MM.1S (cell line): ENCODE data around the gene OR51V1.

Source experiments
- DNase-seq: peaks from one replicate; pipeline ENCODE4 v3.0.0-alpha.2; 2015
- H2AFZ ChIP-seq: fragments of 300-600 bp; sonication (generic); 2 replicates; pipeline ENCODE4 v1.6.0; 2016; ENCODE audit warnings: antibody characterized with exemption, low read length
- H3F3A ChIP-seq: fragments of 300-600 bp; sonication (generic); 2 replicates; pipeline ENCODE4 v1.6.1; 2016; ENCODE audit warnings: mild to moderate bottlenecking, antibody characterized with exemption, low read length, moderate library complexity, mixed read lengths; ENCODE audit not compliant: insufficient read depth
- H3K27ac ChIP-seq: fragments of 300-600 bp; sonication (generic); 2 replicates; pipeline ENCODE4 v1.5.1; 2016; ENCODE audit warnings: mild to moderate bottlenecking, low read length
- H3K27me3 ChIP-seq: fragments of 300-600 bp; sonication (generic); replicated peaks from 2 replicates; pipeline ENCODE4 v1.6.0; 2016; ENCODE audit warnings: low read length; ENCODE audit not compliant: insufficient read depth
- H3K36me3 ChIP-seq: fragments of 300-600 bp; sonication (generic); replicated peaks from 2 replicates; pipeline ENCODE4 v1.6.1; 2016; ENCODE audit warnings: mild to moderate bottlenecking, low read length, mixed read lengths; ENCODE audit not compliant: insufficient read depth
- H3K4me1 ChIP-seq: fragments of 300-600 bp; sonication (generic); 2 replicates; pipeline ENCODE4 v1.6.1; 2016; ENCODE audit warnings: low read length, mixed read lengths
- H3K4me2 ChIP-seq: fragments of 300-600 bp; sonication (generic); 2 replicates; pipeline ENCODE4 v1.6.0; 2016; ENCODE audit warnings: low read depth, low read length
- H3K4me3 ChIP-seq: fragments of 300-600 bp; sonication (generic); 2 replicates; pipeline ENCODE4 v1.5.1; 2016; ENCODE audit warnings: low read length, mixed read lengths
- H3K79me2 ChIP-seq: fragments of 300-600 bp; sonication (generic); 2 replicates; pipeline ENCODE4 v1.6.1; 2016; ENCODE audit warnings: mixed run types, low read length, mixed read lengths
- H3K9ac ChIP-seq: fragments of 300-600 bp; sonication (generic); 2 replicates; pipeline ENCODE4 v1.6.1; 2016; ENCODE audit warnings: low read length, mixed read lengths
- H3K9me2 ChIP-seq: fragments of 300-600 bp; sonication (generic); replicated peaks from 2 replicates; pipeline ENCODE4 v1.6.1; 2016; ENCODE audit warnings: mild to moderate bottlenecking, low read length, mixed read lengths; ENCODE audit not compliant: insufficient read depth
- H3K9me3 ChIP-seq: fragments of 300-600 bp; sonication (generic); replicated peaks from 2 replicates; pipeline ENCODE4 v1.6.1; 2016; ENCODE audit warnings: mild to moderate bottlenecking, low read length, mixed read lengths; ENCODE audit not compliant: insufficient read depth
- H4K20me1 ChIP-seq: fragments of 300-600 bp; sonication (generic); 2 replicates; pipeline ENCODE4 v1.6.1; 2016; ENCODE audit warnings: mild to moderate bottlenecking, low read length, moderate library complexity, mixed read lengths; ENCODE audit not compliant: insufficient read depth
- CTCF ChIP-seq: fragments of 300-600 bp; sonication (generic); IDR thresholded peaks from 2 replicates; pipeline ENCODE4 v1.5.1; 2016; ENCODE audit warnings: antibody characterized with exemption, low read length, mixed read lengths
- EZH2 ChIP-seq: fragments of 300-600 bp; sonication (generic); optimal IDR thresholded peaks from 2 replicates; pipeline ENCODE3; 2017; ENCODE audit warnings: low read depth, mild to moderate bottlenecking, antibody characterized with exemption, low read length, mixed read lengths
- EZH2phosphoT487 ChIP-seq: fragments of 300-600 bp; sonication (generic); IDR thresholded peaks from 2 replicates; pipeline ENCODE4 v1.6.1; 2018; ENCODE audit warnings: antibody characterized with exemption, low read length

The OR51V1 gene

GRCh38 chr11:5240458-5240857, 40.0 kb upstream of the OR51V1 start:
- Histone ChIP-seq H3K9me2 (no peaks in the 10 kb centered on the region), H3K79me2 (no peaks in the 10 kb centered on the region), H4K20me1 (no peaks in the 10 kb centered on the region), H3K27ac (no peak overlapping the region), H3F3A (no peaks in the 10 kb centered on the region), H3K4me2 (no peak overlapping the region), H2AFZ (no peak overlapping the region), H3K9ac (no peak overlapping the region), H3K27me3 (no peaks in the 10 kb centered on the region), H3K9me3 (no peaks in the 10 kb centered on the region), H3K4me1 (peaks cover 26% of the 10 kb centered on the region), H3K4me3 (no peak overlapping the region), H3K36me3 (no peaks in the 10 kb centered on the region)
- DNase-seq: no peak
- no peak for TF ChIP-seq CTCF
- no peak for TF ChIP-seq EZH2
- no peak for TF ChIP-seq EZH2phosphoT487

GRCh38 chr11:5240056-5240455, 39.6 kb upstream of the OR51V1 start:
- Histone ChIP-seq H3K27ac (no peak overlapping the region), H3K4me1 (peaks cover 30% of the 10 kb centered on the region), H3K4me3 (no peak overlapping the region), H3K4me2 (no peak overlapping the region), H2AFZ (no peak overlapping the region), H4K20me1 (no peaks in the 10 kb centered on the region), H3K79me2 (no peaks in the 10 kb centered on the region), H3K36me3 (no peaks in the 10 kb centered on the region), H3K9me2 (no peaks in the 10 kb centered on the region), H3K9ac (no peak overlapping the region), H3K27me3 (no peaks in the 10 kb centered on the region), H3K9me3 (no peaks in the 10 kb centered on the region), H3F3A (no peaks in the 10 kb centered on the region)
- no peak for DNase-seq
- TF ChIP-seq CTCF (no peak), EZH2phosphoT487 (no peak), EZH2 (no peak)

- H2AFZ ChIP-seq: no peak overlapping the region
- H3K9me2 ChIP-seq: no peaks in the 10 kb centered on the region
- H3K27me3 ChIP-seq: no peaks in the 10 kb centered on the region
- peaks cover 34% of the 10 kb centered on the region for H3K4me1 ChIP-seq
- no peaks in the 10 kb centered on the region for H3K36me3 ChIP-seq
- H3K4me3 ChIP-seq: no peak overlapping the region
- no peak overlapping the region for H3K9ac ChIP-seq
- peaks cover 7% of the 10 kb centered on the region for H3F3A ChIP-seq
- H4K20me1 ChIP-seq: no peaks in the 10 kb centered on the region
- DNase-seq: no peak
- H3K4me2 ChIP-seq: no peak overlapping the region
- no peak overlapping the region for H3K27ac ChIP-seq
- no peaks in the 10 kb centered on the region for H3K79me2 ChIP-seq
- no peaks in the 10 kb centered on the region for H3K9me3 ChIP-seq
- no peak for TF ChIP-seq EZH2
- TF ChIP-seq EZH2phosphoT487: no peak
- no peak for TF ChIP-seq CTCF
Observed at GRCh38 chr11:5239046-5239445, 38.6 kb upstream of the OR51V1 start.
